ENCODE results near the gene CTTNBP2NL.

Gene CTTNBP2NL

GRCh38 chr1:112370996-112371395, 25.0 kb upstream of the CTTNBP2NL start:
- no peaks in the 10 kb centered on the region for H3K36me3 ChIP-seq (ENCODE audit: control insufficient read depth in 1 of 2, insufficient read depth in 2 of 2, low read length in 2 of 2)
- peaks cover 5% of the 10 kb centered on the region for H3K27me3 ChIP-seq (ENCODE audit: low read depth, low read length)
- no peak overlapping the region for H3K27ac ChIP-seq (ENCODE audit: low read length)
- no peaks in the 10 kb centered on the region for H3K4me1 ChIP-seq (ENCODE audit: control insufficient read depth in 1 of 2, insufficient read depth in 2 of 2, low read length in 2 of 2)
- no peak overlapping the region for H3K4me3 ChIP-seq (ENCODE audit: low read depth in 1 of 2, low read length in 2 of 2)
- no peaks in the 10 kb centered on the region for H3K9me3 ChIP-seq (ENCODE audit: control insufficient read depth in 1 of 2, low read length in 2 of 2)

DNA sequence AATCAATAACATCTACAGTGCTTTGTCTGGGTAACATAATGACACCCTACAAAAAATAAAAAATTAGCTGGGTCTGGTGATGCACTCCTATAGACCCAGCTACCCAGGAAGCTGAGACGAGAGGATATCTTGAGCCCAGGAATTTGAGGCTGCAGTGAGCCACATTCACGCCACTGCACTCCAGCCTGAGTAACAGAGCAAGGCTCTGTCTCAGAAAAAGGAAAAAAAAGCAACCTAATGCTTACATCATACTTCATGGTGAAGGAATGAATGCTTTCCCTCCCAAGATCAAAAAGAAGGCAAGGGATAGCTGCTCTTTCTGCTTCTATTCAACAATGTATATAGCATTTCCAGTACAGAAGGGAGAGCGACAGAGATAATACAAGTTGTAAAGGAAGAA, 24.2 kb upstream of the CTTNBP2NL start:
- H3K4me3 ChIP-seq (ENCODE audit: low read depth in 1 of 2, low read length in 2 of 2), result no peak overlapping the region
- no peak overlapping the region for H3K27ac ChIP-seq (ENCODE audit: low read length)
- H3K36me3 ChIP-seq (ENCODE audit: control insufficient read depth in 1 of 2, insufficient read depth in 2 of 2, low read length in 2 of 2), result no peaks in the 10 kb centered on the region
- H3K9me3 ChIP-seq (ENCODE audit: control insufficient read depth in 1 of 2, low read length in 2 of 2), result no peaks in the 10 kb centered on the region
- no peaks in the 10 kb centered on the region for H3K4me1 ChIP-seq (ENCODE audit: control insufficient read depth in 1 of 2, insufficient read depth in 2 of 2, low read length in 2 of 2)
- peaks cover 5% of the 10 kb centered on the region for H3K27me3 ChIP-seq (ENCODE audit: low read depth, low read length)

- Histone ChIP-seq H3K27ac (ENCODE audit: low read length) (no peak overlapping the region), H3K36me3 (ENCODE audit: control insufficient read depth in 1 of 2, insufficient read depth in 2 of 2, low read length in 2 of 2) (no peaks in the 10 kb centered on the region), H3K27me3 (ENCODE audit: low read depth, low read length) (peaks cover 5% of the 10 kb centered on the region), H3K9me3 (ENCODE audit: control insufficient read depth in 1 of 2, low read length in 2 of 2) (no peaks in the 10 kb centered on the region), H3K4me3 (ENCODE audit: low read depth in 1 of 2, low read length in 2 of 2) (no peak overlapping the region), H3K4me1 (ENCODE audit: control insufficient read depth in 1 of 2, insufficient read depth in 2 of 2, low read length in 2 of 2) (no peaks in the 10 kb centered on the region)
Observed at GRCh38 chr1:112373806-112374205, 22.2 kb upstream of the CTTNBP2NL start.

DNA sequence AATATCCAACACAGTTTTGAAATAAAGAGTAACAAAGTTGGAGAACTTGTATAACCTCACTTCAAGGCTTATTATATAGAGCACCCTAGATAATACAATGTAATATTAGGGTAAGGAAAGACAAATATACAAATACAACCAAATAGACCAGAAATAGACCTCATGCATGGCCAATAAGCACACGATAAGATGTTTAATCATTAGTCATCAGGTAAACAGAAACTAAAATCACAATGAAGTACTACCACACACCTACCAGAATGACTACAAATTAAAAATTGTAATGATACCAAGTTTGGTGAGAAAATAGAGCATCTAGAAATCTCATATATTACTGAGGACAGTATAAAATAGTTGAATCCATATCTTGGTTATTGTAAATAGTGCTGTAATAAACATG, 20.3 kb upstream of the CTTNBP2NL start:
- Histone ChIP-seq H3K9me3 (ENCODE audit: control insufficient read depth in 1 of 2, low read length in 2 of 2) (no peaks in the 10 kb centered on the region), H3K4me3 (ENCODE audit: low read depth in 1 of 2, low read length in 2 of 2) (no peak overlapping the region), H3K27me3 (ENCODE audit: low read depth, low read length) (no peaks in the 10 kb centered on the region), H3K27ac (ENCODE audit: low read length) (no peak overlapping the region), H3K36me3 (ENCODE audit: control insufficient read depth in 1 of 2, insufficient read depth in 2 of 2, low read length in 2 of 2) (no peaks in the 10 kb centered on the region), H3K4me1 (ENCODE audit: control insufficient read depth in 1 of 2, insufficient read depth in 2 of 2, low read length in 2 of 2) (no peaks in the 10 kb centered on the region)

- H3K4me1 ChIP-seq (ENCODE audit: control insufficient read depth in 1 of 2, insufficient read depth in 2 of 2, low read length in 2 of 2), result no peaks in the 10 kb centered on the region
- no peaks in the 10 kb centered on the region for H3K36me3 ChIP-seq (ENCODE audit: control insufficient read depth in 1 of 2, insufficient read depth in 2 of 2, low read length in 2 of 2)
- no peaks in the 10 kb centered on the region for H3K9me3 ChIP-seq (ENCODE audit: control insufficient read depth in 1 of 2, low read length in 2 of 2)
- H3K27me3 ChIP-seq (ENCODE audit: low read depth, low read length), result no peaks in the 10 kb centered on the region
- H3K27ac ChIP-seq (ENCODE audit: low read length), result no peak overlapping the region
- H3K4me3 ChIP-seq (ENCODE audit: low read depth in 1 of 2, low read length in 2 of 2), result no peak overlapping the region
Observed at GRCh38 chr1:112380356-112380755, 15.7 kb upstream of the CTTNBP2NL start.

DNA sequence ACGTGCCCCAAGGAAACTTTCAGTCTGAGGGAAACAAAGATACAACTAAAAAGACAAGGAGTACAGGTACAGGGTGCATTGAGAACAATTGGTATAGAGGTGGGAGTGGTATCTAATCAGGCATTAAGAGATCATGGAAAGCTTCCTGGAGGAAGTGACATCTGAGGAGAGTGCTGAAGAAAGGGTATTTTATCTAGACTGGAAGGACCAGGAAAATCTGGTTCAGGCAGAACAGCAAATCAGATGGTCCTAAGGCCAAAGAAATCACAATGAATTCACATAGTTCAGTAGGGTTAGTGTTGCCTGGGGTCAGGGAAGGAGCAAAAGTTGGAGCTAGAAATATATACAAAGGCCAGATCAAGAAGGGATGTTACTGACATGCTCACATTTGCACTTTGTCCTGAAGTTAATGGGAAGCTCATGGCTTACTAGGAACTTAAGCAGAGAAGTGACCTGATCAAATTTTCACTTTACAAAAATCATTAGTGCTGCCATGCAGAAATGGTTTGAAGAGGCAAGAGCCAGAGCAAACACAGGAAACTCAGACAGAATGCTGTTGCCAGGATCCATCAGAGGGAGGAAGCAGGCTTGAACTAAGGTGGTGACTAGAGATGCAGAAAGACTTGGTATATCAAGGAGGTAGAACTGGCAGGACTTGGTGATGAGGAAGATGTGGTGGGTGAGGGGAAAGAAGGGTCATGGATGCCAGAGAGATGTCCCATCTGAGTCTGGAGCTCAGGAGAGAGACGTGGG, 14.5 kb upstream of the CTTNBP2NL start:
- no peaks in the 10 kb centered on the region for H3K9me3 ChIP-seq (ENCODE audit: control insufficient read depth in 1 of 2, low read length in 2 of 2)
- no peaks in the 10 kb centered on the region for H3K4me1 ChIP-seq (ENCODE audit: control insufficient read depth in 1 of 2, insufficient read depth in 2 of 2, low read length in 2 of 2)
- H3K4me3 ChIP-seq (ENCODE audit: low read depth in 1 of 2, low read length in 2 of 2), result no peak overlapping the region
- H3K27me3 ChIP-seq (ENCODE audit: low read depth, low read length), result no peaks in the 10 kb centered on the region
- no peaks in the 10 kb centered on the region for H3K36me3 ChIP-seq (ENCODE audit: control insufficient read depth in 1 of 2, insufficient read depth in 2 of 2, low read length in 2 of 2)
- H3K27ac ChIP-seq (ENCODE audit: low read length), result no peak overlapping the region

DNA sequence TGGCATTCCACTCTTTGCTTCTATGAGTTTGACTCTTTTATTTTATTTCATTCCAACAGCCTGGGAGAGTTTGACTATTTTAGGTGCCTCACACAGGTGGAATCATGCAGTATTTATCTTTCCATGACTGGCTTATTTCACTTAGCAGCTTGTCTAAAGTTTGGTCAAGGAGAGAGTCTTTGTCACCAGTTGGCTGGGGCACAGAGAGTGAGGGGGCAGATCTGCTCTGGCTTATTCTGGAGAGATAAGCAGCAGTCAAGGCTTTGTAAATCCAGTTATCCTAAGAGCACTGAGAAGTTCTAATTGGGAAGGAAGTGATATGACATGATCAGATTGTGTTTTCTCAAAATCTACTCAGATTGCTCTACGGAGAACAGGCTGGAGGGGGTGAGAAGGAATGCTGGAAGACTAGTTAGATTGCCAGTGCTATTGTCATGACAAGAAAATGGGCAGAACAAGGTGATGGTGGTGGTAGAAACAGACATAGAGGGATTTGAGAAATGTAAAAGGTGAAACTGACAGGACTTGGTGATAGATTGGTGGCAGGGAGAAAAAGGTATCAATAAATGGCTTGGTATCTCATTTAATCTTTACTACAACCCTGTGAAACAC, 12.1 kb upstream of the CTTNBP2NL start:
- Histone ChIP-seq H3K27ac (ENCODE audit: low read length) (no peak overlapping the region), H3K27me3 (ENCODE audit: low read depth, low read length) (no peaks in the 10 kb centered on the region), H3K36me3 (ENCODE audit: control insufficient read depth in 1 of 2, insufficient read depth in 2 of 2, low read length in 2 of 2) (no peaks in the 10 kb centered on the region), H3K9me3 (ENCODE audit: control insufficient read depth in 1 of 2, low read length in 2 of 2) (no peaks in the 10 kb centered on the region), H3K4me1 (ENCODE audit: control insufficient read depth in 1 of 2, insufficient read depth in 2 of 2, low read length in 2 of 2) (no peaks in the 10 kb centered on the region), H3K4me3 (ENCODE audit: low read depth in 1 of 2, low read length in 2 of 2) (no peak overlapping the region)

- Histone ChIP-seq H3K4me1 (ENCODE audit: control insufficient read depth in 1 of 2, insufficient read depth in 2 of 2, low read length in 2 of 2) (peaks cover 2 to 3% of the 10 kb centered on the region in 2 donors), H3K9me3 (ENCODE audit: control insufficient read depth in 1 of 2, low read length in 2 of 2) (no peaks in the 10 kb centered on the region), H3K4me3 (ENCODE audit: low read depth in 1 of 2, low read length in 2 of 2) (no peak overlapping the region), H3K27me3 (ENCODE audit: low read depth, low read length) (no peaks in the 10 kb centered on the region), H3K36me3 (ENCODE audit: control insufficient read depth in 1 of 2, insufficient read depth in 2 of 2, low read length in 2 of 2) (no peaks in the 10 kb centered on the region), H3K27ac (ENCODE audit: low read length) (no peak overlapping the region)
Observed at GRCh38 chr1:112386024-112386723, 9.8 kb upstream of the CTTNBP2NL start.

GRCh38 chr1:112386731-112387346, 9.2 kb upstream of the CTTNBP2NL start:
- Histone ChIP-seq H3K4me3 (ENCODE audit: low read depth in 1 of 2, low read length in 2 of 2) (no peak overlapping the region), H3K9me3 (ENCODE audit: control insufficient read depth in 1 of 2, low read length in 2 of 2) (no peaks in the 10 kb centered on the region), H3K36me3 (ENCODE audit: control insufficient read depth in 1 of 2, insufficient read depth in 2 of 2, low read length in 2 of 2) (no peaks in the 10 kb centered on the region), H3K4me1 (ENCODE audit: control insufficient read depth in 1 of 2, insufficient read depth in 2 of 2, low read length in 2 of 2) (peaks cover 6 to 9% of the 10 kb centered on the region in 2 donors), H3K27ac (ENCODE audit: low read length) (no peak overlapping the region), H3K27me3 (ENCODE audit: low read depth, low read length) (no peaks in the 10 kb centered on the region)

- Histone ChIP-seq H3K4me1 (ENCODE audit: control insufficient read depth in 1 of 2, insufficient read depth in 2 of 2, low read length in 2 of 2) (peaks cover 6 to 11% of the 10 kb centered on the region in 2 donors), H3K36me3 (ENCODE audit: control insufficient read depth in 1 of 2, insufficient read depth in 2 of 2, low read length in 2 of 2) (no peaks in the 10 kb centered on the region), H3K9me3 (ENCODE audit: control insufficient read depth in 1 of 2, low read length in 2 of 2) (no peaks in the 10 kb centered on the region), H3K27ac (ENCODE audit: low read length) (peak overlapping the region; percentile 9), H3K4me3 (ENCODE audit: low read depth in 1 of 2, low read length in 2 of 2) (no peak overlapping the region), H3K27me3 (ENCODE audit: low read depth, low read length) (no peaks in the 10 kb centered on the region)
Observed at GRCh38 chr1:112387807-112388206, 8.2 kb upstream of the CTTNBP2NL start.

DNA sequence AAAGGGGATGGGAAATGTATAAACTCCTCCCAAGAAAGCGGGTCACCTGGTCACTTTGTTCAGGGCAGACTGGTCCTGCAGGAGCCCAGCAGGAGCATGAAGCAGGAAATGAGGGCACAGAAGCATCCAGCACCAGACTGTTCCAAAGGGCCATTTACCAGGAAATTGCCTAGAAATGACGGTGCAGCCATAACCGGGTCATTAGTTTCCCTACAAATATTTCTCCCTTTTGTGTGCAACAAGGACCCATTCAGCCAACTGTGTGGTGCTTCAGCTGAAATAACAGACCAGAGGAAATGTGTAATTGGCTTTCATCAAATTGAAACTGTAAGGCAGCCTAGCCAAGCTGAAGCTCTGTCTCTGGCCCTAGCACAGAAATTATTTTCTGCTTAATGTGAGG, 7.6 kb upstream of the CTTNBP2NL start:
- Histone ChIP-seq H3K36me3 (ENCODE audit: control insufficient read depth in 1 of 2, insufficient read depth in 2 of 2, low read length in 2 of 2) (no peaks in the 10 kb centered on the region), H3K4me1 (ENCODE audit: control insufficient read depth in 1 of 2, insufficient read depth in 2 of 2, low read length in 2 of 2) (peaks cover 10 to 13% of the 10 kb centered on the region in 2 donors), H3K9me3 (ENCODE audit: control insufficient read depth in 1 of 2, low read length in 2 of 2) (no peaks in the 10 kb centered on the region), H3K4me3 (ENCODE audit: low read depth in 1 of 2, low read length in 2 of 2) (no peak overlapping the region), H3K27ac (ENCODE audit: low read length) (peak overlapping the region; percentile 65), H3K27me3 (ENCODE audit: low read depth, low read length) (no peaks in the 10 kb centered on the region)

Data from muscle layer of duodenum (tissue), 2 donors.